Spleen (tissue), 11 donors: ENCODE measurements around the gene CATSPERD. TPM values are rescaled to one million over a fixed set of nuclear protein-coding genes. Genes with fewer than 3 reads are reported as not detected.
"Not testable (repeated sequence)": the region's sequence is repeated elsewhere in the genome, so short reads cannot be mapped to it uniquely, and the experiment has no call there.

Source experiments
- DNase-seq: peaks from one replicate; pipeline ENCODE4 v3.0.0-alpha.2; 2020
- H3K27ac ChIP-seq, 8 donors: fragments of 200-600 bp; sonication (generic) in 7 of 8; 1 replicate in 4 of 8; 2 replicates in 4 of 8; pipeline versions ENCODE4 v1.5.0 to v1.8.0; 2016 to 2021; ENCODE audit warnings: inconsistent platforms in 4 of 8, mild to moderate bottlenecking in 4 of 8, moderate library complexity in 1 of 8
- H3K27me3 ChIP-seq, 7 donors: fragments of 200-600 bp; sonication (generic) in 6 of 7; replicated peaks in 1 of 7; 1 replicate in 4 of 7; 2 replicates in 3 of 7; pipeline versions ENCODE4 v1.5.0 to v1.8.0; 2016 to 2021; ENCODE audit warnings: inconsistent platforms in 3 of 7, mild to moderate bottlenecking in 1 of 7
- H3K36me3 ChIP-seq, 6 donors: fragments of 200-600 bp; sonication (generic) in 5 of 6; 1 replicate in 4 of 6; 2 replicates in 2 of 6; pipeline versions ENCODE4 v1.5.0 to v1.8.0; 2016 to 2021; ENCODE audit warnings: inconsistent platforms in 2 of 6
- H3K4me1 ChIP-seq, 6 donors: fragments of 200-600 bp; sonication (generic) in 5 of 6; 1 replicate in 3 of 6; 2 replicates in 3 of 6; pipeline versions ENCODE4 v1.5.0 to v1.8.0; 2016 to 2021; ENCODE audit warnings: inconsistent platforms in 3 of 6
- H3K4me3 ChIP-seq, 8 donors: fragments of 200-600 bp; sonication (generic) in 7 of 8; 1 replicate in 4 of 8; 2 replicates in 4 of 8; pipeline versions ENCODE4 v1.5.0 to v1.8.0; 2016 to 2021; ENCODE audit warnings: inconsistent platforms in 4 of 8, mild to moderate bottlenecking in 4 of 8, moderate library complexity in 2 of 8
- H3K9me3 ChIP-seq, 8 donors: fragments of 200-600 bp; sonication (generic) in 7 of 8; 1 replicate in 4 of 8; 2 replicates in 4 of 8; pipeline versions ENCODE4 v1.5.0 to v1.8.0; 2016 to 2021; ENCODE audit warnings: inconsistent platforms in 4 of 8
- CTCF ChIP-seq, 11 experiments: fragments of 200-600 bp in 7 of 11; fragments of 450-650 bp in 4 of 11; sonication (generic) in 4 of 11; IDR thresholded peaks in 8 of 11; conservative IDR thresholded peaks in 3 of 11; 1 replicate in 7 of 11; 2 replicates in 4 of 11; pipeline versions ENCODE4 v1.4.0 to v1.8.0; 2016 to 2021; ENCODE audit warnings: antibody characterized with exemption in 11 of 11, inconsistent platforms in 4 of 11, mild to moderate bottlenecking in 1 of 11
- POLR2A ChIP-seq, 3 donors: fragments of 450-650 bp; IDR thresholded peaks; one replicate each; pipeline ENCODE4 v1.5.1; 2017; ENCODE audit warnings: antibody characterized with exemption in 3 of 3, mild to moderate bottlenecking in 1 of 3
- POLR2AphosphoS5 ChIP-seq, 3 donors: sonication (generic); formaldehyde crosslinking; IDR thresholded peaks; one replicate each; pipeline ENCODE4 v1.5.1; 2017; ENCODE audit warnings: antibody characterized with exemption in 3 of 3
- WGBS, 5 donors: extraction: QIAGEN DNeasy Blood & Tissue Kit in 3 of 5; methylation state at CpG; one replicate each; pipeline versions ENCODE4 v1.1.5 to v1.1.7; 2013 to 2018; 5-methylcytosine and 5-hydroxymethylcytosine counted together
- intact Hi-C: fragments of 100-400 bp; cut with DNase I; formaldehyde crosslinking; loops from one replicate; pipeline ENCODE4 v1.15.0; 2023; ENCODE audit warnings: low total_unique reads
- polyA plus RNA-seq, 3 donors: library from polyadenylated mRNA; stranded (reverse); fragments of 200-250 nt; gene quantifications; one replicate each; pipeline ENCODE4 v1.2.1, GENCODE V29; 2013
- total RNA-seq, 7 donors: library from RNA; depleted of rRNA in 3 of 7; stranded (reverse); fragments of >200 nt in 3 of 7; fragmentation: NEBNext Ultra II Directional in 4 of 7; extraction: Animal tissue kit (Norgen Biotek cat#: 25700) in 4 of 7; gene quantifications; one replicate each; pipeline versions ENCODE4 v1.1.0 to v1.2.1, GENCODE V29; 2016 to 2021
- donor health status: healthy with polysubstance abuse.
- donor health status: DM: no; HTN: no; CAD: no; lungs with moderate emphysema.
- donor health status: DM: no; HTN: no; CAD: no.
- donor health status: Bipolar disorder and iron deficiency.
- donor health status: healthy.
- donor health status: DM: no; HTN: no; CAD: no.
- donor health status: DM: yes; HTN: yes; CAD: no.

CATSPERD gene
- total and polyA plus RNA-seq, 10 donors: not detected

- no peak overlapping the region for H3K4me3 ChIP-seq
- H3K27ac ChIP-seq: no peak overlapping the region
- intact Hi-C loops: no loop called here
- no peak for DNase-seq
- TF ChIP-seq POLR2A (IDR thresholded peaks at IDR 0.05) (no peak), POLR2AphosphoS5 (IDR thresholded peaks at IDR 0.05) (no peak), CTCF (IDR thresholded peaks at IDR 0.05 in 8 of 11, conservative IDR thresholded peaks at IDR 0.05 in 3 of 11) (no peak)
- no peaks in the 10 kb centered on the region for H3K9me3 ChIP-seq
- H3K4me1 ChIP-seq: no peaks in the 10 kb centered on the region
- no peaks in the 10 kb centered on the region for H3K36me3 ChIP-seq
- 79 to 89% (median 83%) methylated on average over 8 of the region's 8 CpGs for WGBS, 5 donors
- H3K27me3 ChIP-seq: peaks cover 0 to 18% (median 0%) of the 10 kb centered on the region in 7 donors
These were observed 54.5 kb downstream of the CATSPERD start for GRCh38 chr19:5774921-5775320.

GRCh38 chr19:5775668-5776309, 55.4 kb downstream of the CATSPERD start:
- Histone ChIP-seq H3K4me3 (no peak overlapping the region), H3K4me1 (no peaks in the 10 kb centered on the region), H3K36me3 (no peaks in the 10 kb centered on the region), H3K27me3 (peaks cover 0 to 18% (median 0%) of the 10 kb centered on the region in 7 donors), H3K27ac (no peak overlapping the region), H3K9me3 (no peaks in the 10 kb centered on the region)
- intact Hi-C loops: no loop called here
- DNase-seq: no peak
- no peak for TF ChIP-seq POLR2A (IDR thresholded peaks at IDR 0.05)
- no peak for TF ChIP-seq CTCF (IDR thresholded peaks at IDR 0.05 in 8 of 11, conservative IDR thresholded peaks at IDR 0.05 in 3 of 11)
- TF ChIP-seq POLR2AphosphoS5 (IDR thresholded peaks at IDR 0.05): no peak
- WGBS, 5 donors: 72 to 87% (median 81%) methylated on average over 16 to 17 of the region's 17 CpGs

- Histone ChIP-seq H3K4me3 (no peak overlapping the region), H3K9me3 (no peaks in the 10 kb centered on the region), H3K4me1 (no peaks in the 10 kb centered on the region), H3K27me3 (peaks cover 0 to 6% (median 0%) of the 10 kb centered on the region in 7 donors), H3K27ac (no peak overlapping the region), H3K36me3 (peaks cover 0 to 10% (median 3%) of the 10 kb centered on the region in 6 donors)
- TF ChIP-seq CTCF (IDR thresholded peaks at IDR 0.05 in 8 of 11, conservative IDR thresholded peaks at IDR 0.05 in 3 of 11) (no peak), POLR2AphosphoS5 (IDR thresholded peaks at IDR 0.05) (no peak), POLR2A (IDR thresholded peaks at IDR 0.05) (no peak)
- 85 to 89% (median 87%) methylated on average over 17 of the region's 17 CpGs for WGBS, 5 donors
- DNase-seq: no peak
- intact Hi-C loops: no loop called here
These were observed 58.0 kb downstream of the CATSPERD start for GRCh38 chr19:5778402-5778801.

GRCh38 chr19:5780916-5781315, 60.5 kb downstream of the CATSPERD start:
- peaks cover 0 to 35% (median 27%) of the 10 kb centered on the region in 6 donors for H3K36me3 ChIP-seq
- H3K27me3 ChIP-seq, H3K9me3 ChIP-seq, H3K4me3 ChIP-seq, DNase-seq, intact Hi-C loops, H3K4me1 ChIP-seq, H3K27ac ChIP-seq: not testable (repeated sequence)
- 82 to 89% (median 87%) methylated on average over 11 of the region's 11 CpGs for WGBS, 5 donors
